SK-N-SH treated with all-trans-retinoic acid at 6 μM for 48 hours (cell line): ENCODE data around the gene SLC35F5.
"Not testable (repeated sequence)": the region's sequence is repeated elsewhere in the genome, so short reads cannot be mapped to it uniquely, and the experiment has no call there.

ENCODE experiments used
- ATAC-seq: fragments of 200-7000 bp; cut with Tn5 transposase; 3 replicates; pipeline ENCODE4 v1.9.1; 2020; ENCODE audit warnings: mild to moderate bottlenecking, moderate library complexity
- CSDC2 ChIP-seq: fragments of 250-450 bp; sonication (Bioruptor Pico); IDR thresholded peaks from 2 replicates; pipeline ENCODE4 v1.5.0; 2020; ENCODE audit warnings: mild to moderate bottlenecking, moderate library complexity
- CSRNP3 ChIP-seq: fragments of 250-450 bp; sonication (Bioruptor Pico); IDR thresholded peaks from 2 replicates; pipeline ENCODE4 v1.5.1; 2021; ENCODE audit warnings: mild to moderate bottlenecking, moderate library complexity
- ESRRG ChIP-seq: fragments of 250-450 bp; sonication (Bioruptor Pico); IDR thresholded peaks from 2 replicates; pipeline ENCODE4 v1.6.1; 2021; ENCODE audit warnings: mild to moderate bottlenecking
- ISL1 ChIP-seq: fragments of 250-450 bp; sonication (Bioruptor Pico); IDR thresholded peaks from 2 replicates; pipeline ENCODE4 v2.1.2; 2022; ENCODE audit warnings: mild to moderate bottlenecking, moderate library complexity
- PATZ1 ChIP-seq: fragments of 250-450 bp; sonication (Bioruptor Pico); IDR thresholded peaks from 2 replicates; pipeline ENCODE4 v1.8.0; 2020; ENCODE audit warnings: mild to moderate bottlenecking, moderate library complexity, borderline replicate concordance
- POU6F1 ChIP-seq: fragments of 250-450 bp; sonication (Bioruptor Pico); IDR thresholded peaks from 2 replicates; pipeline ENCODE4 v1.8.0; 2021; ENCODE audit warnings: low read depth, mild to moderate bottlenecking, moderate library complexity, borderline replicate concordance
- PPARA ChIP-seq: fragments of 250-450 bp; sonication (Bioruptor Pico); IDR thresholded peaks from 2 replicates; pipeline ENCODE4 v1.5.0; 2020; ENCODE audit warnings: mild to moderate bottlenecking, borderline replicate concordance
- RARB ChIP-seq: fragments of 250-450 bp; sonication (Bioruptor Pico); IDR thresholded peaks from 2 replicates; pipeline ENCODE4 v1.8.0; 2021; ENCODE audit warnings: mild to moderate bottlenecking, moderate library complexity
- SNAI2 ChIP-seq: fragments of 250-450 bp; sonication (Bioruptor Pico); IDR thresholded peaks from 2 replicates; pipeline ENCODE4 v1.5.0; 2020; ENCODE audit warnings: mild to moderate bottlenecking, moderate library complexity
- TOX ChIP-seq: fragments of 250-450 bp; sonication (Bioruptor Pico); IDR thresholded peaks from 2 replicates; pipeline ENCODE4 v1.8.0; 2021; ENCODE audit warnings: mild to moderate bottlenecking, moderate library complexity, borderline replicate concordance
- TSHZ2 ChIP-seq: fragments of 250-450 bp; sonication (Bioruptor Pico); IDR thresholded peaks from 2 replicates; pipeline ENCODE4 v1.5.0; 2020; ENCODE audit warnings: mild to moderate bottlenecking, moderate library complexity
- ZC3H10 ChIP-seq: fragments of 250-450 bp; sonication (Bioruptor Pico); IDR thresholded peaks from 2 replicates; pipeline ENCODE4 v1.5.1; 2021; ENCODE audit warnings: mild to moderate bottlenecking, moderate library complexity
- ZFP3 ChIP-seq: fragments of 250-450 bp; sonication (Bioruptor Pico); IDR thresholded peaks from 2 replicates; pipeline ENCODE4 v1.5.0; 2020; ENCODE audit warnings: mild to moderate bottlenecking, moderate library complexity
- ZNF565 ChIP-seq: fragments of 450-650 bp; formaldehyde crosslinking; conservative IDR thresholded peaks from 2 replicates; pipeline ENCODE4 v1.5.0; 2020; ENCODE audit warnings: low read depth, mild to moderate bottlenecking, moderate library complexity
- ZNF70 ChIP-seq: fragments of 450-650 bp; formaldehyde crosslinking; IDR thresholded peaks from 2 replicates; pipeline ENCODE4 v1.5.0; 2020; ENCODE audit warnings: mild to moderate bottlenecking, moderate library complexity
- ZNF8 ChIP-seq: fragments of 450-650 bp; formaldehyde crosslinking; IDR thresholded peaks from 2 replicates; pipeline ENCODE4 v1.5.0; 2020; ENCODE audit warnings: mild to moderate bottlenecking, moderate library complexity

Gene SLC35F5

GRCh38 chr2:113703386-113704299 is 52.8 kb downstream of the SLC35F5 start:
- no peak for ATAC-seq
- TF ChIP-seq CSRNP3 (CRISPR knock-in tag), result no peak
- TF ChIP-seq, all 23 proteins: peak for 0

- ATAC-seq, result peak; percentile 94
- TF ChIP-seq POU6F1 (no peak), CSDC2 (no peak), SNAI2 (CRISPR knock-in tag) (no peak), ISL1 (CRISPR knock-in tag) (no peak), RARB (CRISPR knock-in tag) (no peak), TSHZ2 (CRISPR knock-in tag) (no peak), ZNF565 (CRISPR knock-in tag) (no peak), ZC3H10 (CRISPR knock-in tag) (no peak), ZFP3 (no peak), CSRNP3 (CRISPR knock-in tag) (no peak), ZNF8 (CRISPR knock-in tag) (no peak), PATZ1 (CRISPR knock-in tag) (no peak), ZNF70 (CRISPR knock-in tag) (no peak), ESRRG (CRISPR knock-in tag) (no peak)
These were observed 56.1 kb downstream of the SLC35F5 start for GRCh38 chr2:113700186-113700841.

- ATAC-seq, result no peak
- no peak for TF ChIP-seq ZNF8 (CRISPR knock-in tag)
- TF ChIP-seq SNAI2 (CRISPR knock-in tag), result no peak
- TF ChIP-seq PPARA (CRISPR knock-in tag), result no peak
- TF ChIP-seq ZC3H10 (CRISPR knock-in tag), result no peak
- TF ChIP-seq ISL1 (CRISPR knock-in tag), result no peak
- TF ChIP-seq PATZ1 (CRISPR knock-in tag), result no peak
- no peak for TF ChIP-seq TOX (CRISPR knock-in tag)
These were observed 57.5 kb downstream of the SLC35F5 start for GRCh38 chr2:113698892-113699447.

GRCh38 chr2:113698251-113698650 is 58.2 kb downstream of the SLC35F5 start:
- ATAC-seq, result not testable (repeated sequence)
